GM12892 (cell line): ENCODE results near the gene TMTC1.

Experiments
- DNase-seq: peaks from one replicate; pipeline ENCODE4 v3.0.0; 2011; ENCODE audit not compliant: insufficient read length
- FAIRE-seq: peaks from 2 replicates; lab custom pipeline; 2011; peaks lifted over from hg19 to GRCh38; lab: Jason Lieb, UNC
- POLR2A ChIP-seq: IDR thresholded peaks from 2 replicates; pipeline ENCODE4 v1.6.1; 2011; ENCODE audit warnings: low read depth, low read length, control low read depth
- POLR2AphosphoS5 ChIP-seq: IDR thresholded peaks from 2 replicates; pipeline ENCODE4 v1.6.1; 2011; ENCODE audit warnings: low read depth, low read length, control low read depth
- TAF1 ChIP-seq: IDR thresholded peaks from 2 replicates; pipeline ENCODE4 v1.6.1; 2011; ENCODE audit warnings: low read depth, mild to moderate bottlenecking, control low read depth, low read length, borderline replicate concordance

The TMTC1 gene

GRCh38 chr12:29530436-29530835 is 253.3 kb downstream of the TMTC1 start:
- FAIRE-seq (no peak), DNase-seq (no peak)
- no peak for TF ChIP-seq POLR2AphosphoS5
- TF ChIP-seq TAF1 = no peak
- no peak for TF ChIP-seq POLR2A

DNA sequence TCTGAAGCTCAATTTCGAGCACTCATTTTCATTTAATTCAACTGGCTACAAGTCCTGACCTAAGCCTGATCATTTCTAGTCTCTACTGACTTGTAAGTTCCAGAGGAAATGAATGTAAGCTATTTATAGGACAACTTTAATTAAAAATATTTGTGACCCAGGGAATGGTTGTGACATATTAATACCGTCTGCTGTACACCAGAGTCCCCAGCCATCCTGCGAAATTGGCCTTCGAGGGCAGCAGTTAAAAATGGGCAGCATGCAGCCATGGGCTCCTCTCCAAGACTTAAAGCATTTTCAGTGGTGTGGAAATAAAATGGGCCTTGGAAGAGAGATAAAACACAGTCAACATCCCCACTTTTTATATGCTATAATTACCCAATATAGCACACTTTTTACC is 255.6 kb downstream of the TMTC1 start:
- DNase-seq = no peak
- FAIRE-seq = no peak
- TF ChIP-seq POLR2A (no peak), TAF1 (no peak), POLR2AphosphoS5 (no peak)

- FAIRE-seq (no peak), DNase-seq (no peak)
- no peak for TF ChIP-seq POLR2AphosphoS5
- no peak for TF ChIP-seq POLR2A
- no peak for TF ChIP-seq TAF1
These were observed 261.8 kb downstream of the TMTC1 start for GRCh38 chr12:29521951-29522350.

GRCh38 chr12:29519585-29520182 is 264.1 kb downstream of the TMTC1 start:
- FAIRE-seq (no peak), DNase-seq (no peak)
- TF ChIP-seq POLR2A (no peak), POLR2AphosphoS5 (no peak), TAF1 (no peak)

GRCh38 chr12:29518407-29518806 is 265.3 kb downstream of the TMTC1 start:
- DNase-seq = no peak
- TF ChIP-seq POLR2A (no peak), TAF1 (no peak), POLR2AphosphoS5 (no peak)

DNA sequence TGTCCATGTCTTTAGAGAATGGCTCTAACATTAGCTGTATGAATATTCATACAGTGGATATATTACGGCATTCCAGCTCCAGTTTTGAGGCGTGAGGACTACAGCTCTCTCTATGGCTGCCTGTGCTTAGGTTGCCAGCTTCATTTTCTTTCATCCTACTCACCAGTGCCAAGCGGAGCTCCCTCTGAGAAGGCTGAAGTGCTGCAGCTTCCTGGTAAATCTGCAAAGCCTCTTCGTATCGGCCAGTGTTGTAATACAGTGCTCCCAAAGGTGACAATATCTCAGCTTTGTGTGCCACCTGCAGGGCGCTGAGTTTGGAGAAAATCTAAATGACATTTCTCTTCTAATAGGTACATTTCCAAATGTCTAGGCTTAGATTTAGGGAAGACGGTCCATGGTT is 266.5 kb downstream of the TMTC1 start:
- no peak for FAIRE-seq
- TF ChIP-seq TAF1 (no peak), POLR2A (no peak), POLR2AphosphoS5 (no peak)
- DNase-seq = no peak

More at GRCh38 chr12:29518407-29518806, 265.3 kb downstream of the TMTC1 start:
- FAIRE-seq = no peak

- DNase-seq = no peak
- FAIRE-seq = no peak
- TF ChIP-seq TAF1 = no peak
- no peak for TF ChIP-seq POLR2A
- no peak for TF ChIP-seq POLR2AphosphoS5
These were observed 267.3 kb downstream of the TMTC1 start for GRCh38 chr12:29516431-29516875.

DNA sequence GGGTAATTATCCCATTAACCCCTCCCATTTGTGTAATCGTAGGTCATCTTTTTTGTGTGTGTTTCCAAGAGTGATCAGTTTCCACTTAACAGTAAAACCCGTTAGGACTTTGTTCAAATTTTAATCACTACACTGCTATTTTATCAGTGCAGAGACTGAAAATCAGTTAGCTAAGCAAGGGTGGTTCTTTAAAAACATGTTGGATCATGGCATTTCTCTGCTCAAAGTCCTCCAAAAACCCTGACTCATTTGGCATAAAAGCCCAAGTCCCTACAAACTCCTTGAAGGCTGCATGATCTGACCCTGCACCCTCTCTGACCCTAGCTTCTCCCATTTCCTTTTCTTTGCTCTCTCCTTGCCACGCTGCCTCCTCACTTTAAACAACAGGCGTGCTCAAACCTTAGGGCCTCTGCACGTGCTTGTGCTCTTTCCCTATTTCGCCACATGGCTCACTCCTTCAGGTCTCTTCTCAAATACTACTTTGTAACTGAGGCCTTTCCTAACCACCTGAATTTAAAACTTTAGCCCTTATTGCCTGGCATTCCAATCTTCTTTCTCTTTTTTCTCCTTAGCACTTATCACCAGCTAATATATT is 273.1 kb downstream of the TMTC1 start:
- no peak for DNase-seq
- no peak for FAIRE-seq
- TF ChIP-seq TAF1 (no peak), POLR2A (no peak), POLR2AphosphoS5 (no peak)

DNA sequence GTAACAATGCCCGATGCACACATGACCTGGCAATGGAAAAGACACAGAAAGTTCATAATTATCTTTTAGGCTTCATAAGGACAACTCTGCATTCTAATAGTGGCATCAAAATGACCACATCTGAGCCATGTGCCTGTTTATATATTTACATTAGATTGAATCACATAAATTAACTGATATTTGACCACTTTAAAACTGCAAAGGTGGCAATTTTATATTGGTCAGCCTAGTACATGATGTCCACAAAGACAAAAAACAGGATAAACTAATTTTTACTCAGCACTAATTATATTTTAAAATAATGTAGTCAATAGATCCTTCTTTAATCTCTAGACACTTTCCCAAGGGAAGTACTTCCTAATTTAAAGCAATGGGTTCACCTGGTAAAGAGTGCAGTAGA is 274.2 kb downstream of the TMTC1 start:
- FAIRE-seq = no peak
- no peak for TF ChIP-seq POLR2AphosphoS5
- no peak for TF ChIP-seq TAF1
- TF ChIP-seq POLR2A = no peak
- no peak for DNase-seq

- FAIRE-seq (no peak), DNase-seq (no peak)
- TF ChIP-seq POLR2AphosphoS5 = no peak
- TF ChIP-seq TAF1 = no peak
- no peak for TF ChIP-seq POLR2A
These were observed 274.8 kb downstream of the TMTC1 start for GRCh38 chr12:29508949-29509348.

GRCh38 chr12:29505122-29505521 is 278.6 kb downstream of the TMTC1 start:
- DNase-seq = no peak
- no peak for TF ChIP-seq POLR2AphosphoS5
- TF ChIP-seq POLR2A = no peak
- no peak for TF ChIP-seq TAF1
- FAIRE-seq = no peak

- DNase-seq = no peak
- no peak for FAIRE-seq
- TF ChIP-seq POLR2AphosphoS5 (no peak), TAF1 (no peak), POLR2A (no peak)
These were observed 280.5 kb downstream of the TMTC1 start for GRCh38 chr12:29503283-29503682.

DNA sequence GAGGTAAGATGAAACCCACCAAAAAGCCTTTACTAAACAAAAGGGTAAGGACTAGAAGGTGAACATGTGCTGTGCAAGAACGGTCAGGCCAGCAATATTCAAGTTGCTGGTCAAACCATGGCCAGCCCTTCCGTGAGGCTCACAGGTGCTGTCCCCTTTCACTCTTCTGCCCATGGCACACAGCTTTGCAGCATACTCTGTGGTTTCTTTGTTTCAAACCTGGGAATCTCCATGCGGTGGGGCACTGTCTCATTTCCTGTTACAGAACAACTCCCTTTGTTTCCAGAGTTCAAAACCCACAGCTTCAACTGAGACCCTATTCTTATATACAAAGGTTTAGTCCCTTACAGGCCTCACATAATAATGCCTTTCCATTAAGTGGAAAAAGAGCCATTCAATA is 284.5 kb downstream of the TMTC1 start:
- TF ChIP-seq POLR2A (no peak), POLR2AphosphoS5 (no peak), TAF1 (no peak)
- no peak for DNase-seq
- no peak for FAIRE-seq
